ENCODE measurements around the gene KIF11. TPM values are rescaled to one million over a fixed set of nuclear protein-coding genes. Genes with fewer than 3 reads are reported as not detected.

KIF11 gene
- total RNA-seq, 2 donors from 2014 or later, result 10.2 to 31.6 TPM

DNA sequence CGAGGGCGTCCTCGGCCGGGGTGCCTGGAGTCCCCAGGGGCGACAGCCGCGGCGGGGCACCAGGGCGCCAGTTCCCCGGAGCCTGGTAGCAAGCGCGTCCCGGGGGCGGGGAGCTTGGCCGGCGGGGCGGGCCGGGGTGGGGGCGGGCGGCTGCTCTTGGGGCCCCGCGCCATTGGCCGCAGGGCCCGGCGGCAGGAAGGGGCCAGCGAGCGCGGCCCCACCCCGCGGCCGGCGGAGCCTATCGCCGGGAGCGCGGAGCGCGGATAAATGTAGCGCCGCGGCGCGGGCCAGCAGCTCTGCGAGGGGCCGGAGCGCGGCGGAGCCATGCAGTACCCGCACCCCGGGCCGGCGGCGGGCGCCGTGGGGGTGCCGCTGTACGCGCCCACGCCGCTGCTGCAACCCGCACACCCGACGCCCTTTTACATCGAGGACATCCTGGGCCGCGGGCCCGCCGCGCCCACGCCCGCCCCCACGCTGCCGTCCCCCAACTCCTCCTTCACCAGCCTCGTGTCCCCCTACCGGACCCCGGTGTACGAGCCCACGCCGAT, 96.8 kb downstream of the KIF11 start, which contains the start of gene HHEX:
TSS of gene HHEX (plus strand) at position 293 of the 548 bp plus-strand sequence. CDS start at position 325, 32 bp downstream.
- peak; percentile 65 for DNase-seq
- intact Hi-C loops (cut with DNase I), result no loop called here
- TF ChIP-seq, protein P1, sequence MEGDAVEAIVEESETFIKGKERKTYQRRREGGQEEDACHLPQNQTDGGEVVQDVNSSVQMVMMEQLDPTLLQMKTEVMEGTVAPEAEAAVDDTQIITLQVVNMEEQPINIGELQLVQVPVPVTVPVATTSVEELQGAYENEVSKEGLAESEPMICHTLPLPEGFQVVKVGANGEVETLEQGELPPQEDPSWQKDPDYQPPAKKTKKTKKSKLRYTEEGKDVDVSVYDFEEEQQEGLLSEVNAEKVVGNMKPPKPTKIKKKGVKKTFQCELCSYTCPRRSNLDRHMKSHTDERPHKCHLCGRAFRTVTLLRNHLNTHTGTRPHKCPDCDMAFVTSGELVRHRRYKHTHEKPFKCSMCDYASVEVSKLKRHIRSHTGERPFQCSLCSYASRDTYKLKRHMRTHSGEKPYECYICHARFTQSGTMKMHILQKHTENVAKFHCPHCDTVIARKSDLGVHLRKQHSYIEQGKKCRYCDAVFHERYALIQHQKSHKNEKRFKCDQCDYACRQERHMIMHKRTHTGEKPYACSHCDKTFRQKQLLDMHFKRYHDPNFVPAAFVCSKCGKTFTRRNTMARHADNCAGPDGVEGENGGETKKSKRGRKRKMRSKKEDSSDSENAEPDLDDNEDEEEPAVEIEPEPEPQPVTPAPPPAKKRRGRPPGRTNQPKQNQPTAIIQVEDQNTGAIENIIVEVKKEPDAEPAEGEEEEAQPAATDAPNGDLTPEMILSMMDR (IDR thresholded peaks at IDR 0.05), result no peak
- Histone ChIP-seq H3K9ac (ENCODE audit: low read depth in 2 of 2, low read length in 2 of 2) (peak within 1 kb of the TSS; percentile 58 to 84), H3K4me1 (no peaks in the 10 kb centered on the region), H3K9me3 (no peaks in the 10 kb centered on the region), H3K36me3 (no peaks in the 10 kb centered on the region), H3K27ac (peak within 1 kb of the TSS; percentile 74), H3K27me3 (peaks cover 6% of the 10 kb centered on the region), H3K4me3 (peak within 1 kb of the TSS; percentile 56)

DNA sequence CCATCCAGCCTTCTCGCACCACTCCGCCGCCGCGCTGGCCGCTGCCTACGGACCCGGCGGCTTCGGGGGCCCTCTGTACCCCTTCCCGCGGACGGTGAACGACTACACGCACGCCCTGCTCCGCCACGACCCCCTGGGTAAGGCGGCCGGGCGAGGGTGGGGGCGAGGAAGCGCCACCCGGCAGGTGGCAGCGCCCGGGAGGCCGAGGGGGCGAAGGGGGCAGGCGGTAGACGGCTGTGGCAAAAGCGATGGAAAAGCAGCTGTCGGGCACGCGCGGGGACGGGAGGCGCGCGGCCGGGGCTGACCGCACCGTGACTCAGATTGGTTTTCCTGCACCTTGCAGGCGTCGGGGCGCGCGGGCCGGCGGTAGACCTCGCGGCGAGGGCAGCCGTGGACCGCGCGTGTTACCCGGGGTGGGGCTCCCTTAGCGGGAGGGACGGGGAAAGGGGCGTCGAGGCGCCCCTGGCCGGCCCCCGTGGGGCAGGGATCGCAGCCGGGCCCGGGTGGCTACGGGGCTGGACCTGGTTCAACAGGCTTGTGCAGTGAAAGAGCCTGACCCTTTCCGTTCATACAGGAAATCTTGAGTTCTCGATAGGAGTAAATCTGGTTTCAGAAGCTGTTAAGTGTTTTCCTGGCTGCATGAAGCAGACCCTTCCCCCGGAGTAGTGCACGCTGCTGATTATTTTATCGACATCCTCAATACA, 97.4 kb downstream of the KIF11 start:
- no peaks in the 10 kb centered on the region for H3K4me1 ChIP-seq
- H3K4me3 ChIP-seq, result peak overlapping the region; percentile 56
- peak overlapping the region; percentile 58 to 76 for H3K9ac ChIP-seq (ENCODE audit: low read depth in 2 of 2, low read length in 2 of 2)
- no peaks in the 10 kb centered on the region for H3K36me3 ChIP-seq
- H3K27me3 ChIP-seq, result peaks cover 6% of the 10 kb centered on the region
- intact Hi-C loops (cut with DNase I), result no loop called here
- H3K9me3 ChIP-seq, result no peaks in the 10 kb centered on the region
- TF ChIP-seq, protein P1 (IDR thresholded peaks at IDR 0.05), result no peak
- DNase-seq, result peak; percentile 51
- H3K27ac ChIP-seq, result peak overlapping the region; percentile 74

DNA sequence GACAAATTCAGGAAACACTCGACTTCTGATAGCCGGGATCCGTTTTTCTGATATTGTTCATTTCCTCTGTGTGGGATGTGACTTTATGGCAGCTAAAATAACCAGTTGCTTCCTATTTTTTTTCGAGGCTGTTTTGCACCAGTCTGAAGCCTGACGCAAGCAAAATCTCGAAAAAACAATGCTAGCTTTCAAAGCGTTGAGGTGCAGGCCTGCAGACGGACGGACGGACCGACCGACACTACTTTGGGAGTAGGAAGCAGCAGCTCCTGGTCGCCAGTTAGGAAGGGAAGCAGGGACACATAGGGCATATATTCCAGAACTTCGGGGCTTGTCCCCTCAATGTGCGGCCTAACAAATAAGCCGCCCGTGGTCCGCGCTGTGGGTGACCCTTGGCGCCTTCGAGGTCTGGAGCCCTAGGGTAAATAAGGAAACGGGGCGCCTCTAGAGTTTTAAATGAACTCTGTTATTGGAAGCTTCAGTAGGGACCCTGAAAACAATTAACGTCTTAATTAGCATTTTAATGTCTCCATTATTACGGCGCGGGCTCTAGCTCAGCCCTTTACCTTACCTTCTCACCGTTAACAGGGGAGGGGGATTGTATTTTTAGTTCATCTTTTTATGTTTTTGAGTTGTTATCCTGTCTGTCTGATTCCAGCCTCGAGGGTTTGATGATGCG, 98.1 kb downstream of the KIF11 start:
- Histone ChIP-seq H3K36me3 (no peaks in the 10 kb centered on the region), H3K9ac (ENCODE audit: low read depth in 2 of 2, low read length in 2 of 2) (peak overlapping the region in 1 of 2 donors; percentile 6), H3K4me1 (no peaks in the 10 kb centered on the region), H3K27me3 (peaks cover 6% of the 10 kb centered on the region), H3K9me3 (no peaks in the 10 kb centered on the region), H3K4me3 (peak overlapping the region; percentile 56), H3K27ac (peak overlapping the region; percentile 74)
- intact Hi-C loops (cut with DNase I), result no loop called here
- TF ChIP-seq, protein P1 (IDR thresholded peaks at IDR 0.05), result no peak
- DNase-seq, result peak; percentile 22

DNA sequence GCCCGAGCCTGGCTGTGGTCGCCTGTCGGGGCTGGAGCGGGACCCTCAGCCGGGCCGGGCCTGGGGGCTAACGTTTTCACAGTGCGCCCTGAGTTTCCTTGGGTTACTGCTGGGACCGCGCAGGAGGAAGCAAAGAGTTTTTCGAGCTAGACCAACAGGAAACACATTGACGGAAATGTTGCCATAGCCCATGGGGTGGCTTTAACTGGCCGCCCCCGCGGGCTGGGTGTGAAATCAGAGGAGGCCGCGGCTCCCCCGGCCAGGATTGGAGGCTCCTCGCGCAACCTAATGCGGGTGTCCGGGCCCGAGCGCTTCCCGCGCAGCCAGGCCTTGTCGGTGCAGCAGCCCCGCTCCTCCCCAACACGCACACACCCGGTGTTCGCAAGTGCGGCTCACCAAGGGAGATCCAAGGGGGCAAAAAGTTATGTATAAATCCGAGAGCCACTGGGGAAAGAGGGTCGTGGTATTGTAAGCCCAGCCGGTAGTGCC, 98.7 kb downstream of the KIF11 start:
- intact Hi-C loops (cut with DNase I), result no loop called here
- peak; percentile 26 for DNase-seq
- Histone ChIP-seq H3K4me3 (peak overlapping the region; percentile 17), H3K9ac (ENCODE audit: low read depth in 2 of 2, low read length in 2 of 2) (peak overlapping the region; percentile 6 to 51), H3K27me3 (peaks cover 6% of the 10 kb centered on the region), H3K9me3 (no peaks in the 10 kb centered on the region), H3K36me3 (no peaks in the 10 kb centered on the region), H3K27ac (peak overlapping the region; percentile 74), H3K4me1 (no peaks in the 10 kb centered on the region)
- TF ChIP-seq, protein P1 (IDR thresholded peaks at IDR 0.05), result no peak

DNA sequence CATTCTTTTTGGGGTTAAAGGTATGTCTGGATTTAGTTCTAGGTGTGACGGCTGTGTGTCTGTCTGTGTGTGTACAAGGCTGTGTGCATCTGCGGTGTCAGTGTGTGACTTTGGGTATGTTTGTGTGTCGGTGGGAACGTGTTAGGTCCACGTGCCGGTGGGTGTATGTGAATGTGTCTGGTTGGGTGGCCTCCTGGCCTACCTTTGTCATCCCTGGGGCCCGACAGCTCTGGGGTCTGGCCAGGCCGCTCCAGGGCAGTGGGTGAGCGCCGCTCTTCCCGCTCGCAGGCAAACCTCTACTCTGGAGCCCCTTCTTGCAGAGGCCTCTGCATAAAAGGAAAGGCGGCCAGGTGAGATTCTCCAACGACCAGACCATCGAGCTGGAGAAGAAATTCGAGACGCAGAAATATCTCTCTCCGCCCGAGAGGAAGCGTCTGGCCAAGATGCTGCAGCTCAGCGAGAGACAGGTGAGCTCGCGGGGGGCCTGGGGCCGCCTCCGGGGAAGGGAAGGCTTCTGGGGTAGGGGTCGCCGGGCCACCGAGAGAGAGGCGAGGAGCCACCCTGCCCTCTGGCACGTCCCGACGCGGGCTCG, 99.2 kb downstream of the KIF11 start:
- Histone ChIP-seq H3K4me3 (peak overlapping the region; percentile 17), H3K27ac (peak overlapping the region; percentile 74), H3K27me3 (peaks cover 6% of the 10 kb centered on the region), H3K4me1 (no peaks in the 10 kb centered on the region), H3K9me3 (no peaks in the 10 kb centered on the region), H3K9ac (ENCODE audit: low read depth in 2 of 2, low read length in 2 of 2) (peak overlapping the region in 1 of 2 donors; percentile 51), H3K36me3 (no peaks in the 10 kb centered on the region)
- intact Hi-C loops (cut with DNase I), result no loop called here
- no peak for DNase-seq
- TF ChIP-seq, protein P1 (IDR thresholded peaks at IDR 0.05), result no peak

Data from colonic mucosa (tissue), 4 donors.